Natural killer cell (primary cell): ENCODE results near the gene TCF4. TPM values are rescaled to one million over a fixed set of nuclear protein-coding genes. Genes with fewer than 3 reads are reported as not detected.

Source experiments
- ATAC-seq, 3 donors: fragments of 150-1000 bp in 2 of 3; fragments of 200-7000 bp in 1 of 3; cut with Tn5 transposase; 1 replicate in 1 of 3; 2 replicates in 2 of 3; pipeline ENCODE4 v1.10.0; 2021; ENCODE audit warnings: mild to moderate bottlenecking in 2 of 3, moderate library complexity in 2 of 3
- DNase-seq, 2 donors: peaks; one replicate each; pipeline versions ENCODE4 v3.0.0 to v3.0.0-alpha.2; 2013 to 2021; ENCODE audit warnings: mixed read lengths in 1 of 2
- H3K27ac ChIP-seq: one replicate; pipeline ENCODE4 v1.5.1; 2013; ENCODE audit warnings: mild to moderate bottlenecking, low read length
- H3K27me3 ChIP-seq: one replicate; pipeline ENCODE4 v1.6.1; 2013; ENCODE audit warnings: low read length; ENCODE audit not compliant: control insufficient read depth, insufficient read depth
- H3K36me3 ChIP-seq: one replicate; pipeline ENCODE4 v1.6.1; 2013; ENCODE audit warnings: low read length; ENCODE audit not compliant: control insufficient read depth, insufficient read depth
- H3K4me1 ChIP-seq: one replicate; pipeline ENCODE4 v1.6.1; 2013; ENCODE audit warnings: low read length; ENCODE audit not compliant: control insufficient read depth, insufficient read depth
- H3K4me3 ChIP-seq: one replicate; pipeline ENCODE4 v1.5.1; 2013; ENCODE audit warnings: low read length
- H3K9me3 ChIP-seq: one replicate; pipeline ENCODE4 v1.6.1; 2013; ENCODE audit warnings: low read length; ENCODE audit not compliant: control insufficient read depth, insufficient read depth
- H3K27ac Mint-ChIP-seq, 2 donors: one replicate each; pipeline ENCODE4 v1.8.0; 2022; ENCODE audit warnings: mild to moderate bottlenecking in 2 of 2, mixed read lengths in 2 of 2, moderate library complexity in 1 of 2
- H3K27me3 Mint-ChIP-seq, 2 donors: one replicate each; pipeline ENCODE4 v1.8.0; 2022; ENCODE audit warnings: low read depth in 2 of 2, mixed read lengths in 2 of 2
- H3K36me3 Mint-ChIP-seq: one replicate; pipeline ENCODE4 v1.8.0; 2022; ENCODE audit warnings: mixed read lengths
- H3K4me1 Mint-ChIP-seq, 2 donors: one replicate each; pipeline ENCODE4 v1.8.0; 2022; ENCODE audit warnings: mixed read lengths in 2 of 2
- H3K4me3 Mint-ChIP-seq: one replicate; pipeline ENCODE4 v1.8.0; 2022; ENCODE audit warnings: mild to moderate bottlenecking, moderate library complexity, mixed read lengths
- H3K9me3 Mint-ChIP-seq, 2 donors: one replicate each; pipeline ENCODE4 v1.8.0; 2022; ENCODE audit warnings: mixed read lengths in 2 of 2
- WGBS: methylation state at CpG from one replicate; pipeline ENCODE4 v1.1.7; 2013; ENCODE audit warnings: missing lambda C conversion rate; ENCODE audit not compliant: insufficient coverage; 5-methylcytosine and 5-hydroxymethylcytosine counted together
- intact Hi-C: fragments of 100-400 bp; cut with micrococcal nuclease; formaldehyde crosslinking; loops from one replicate; pipeline ENCODE4 v1.14.2; 2022
- total RNA-seq, 4 donors: library from RNA; stranded (reverse); fragments of 120-200 nt in 1 of 4; gene quantifications; one replicate each; pipeline versions ENCODE4 v1.2.3 to v1.2.4, GENCODE V29; 2013 to 2022
- TF ChIP-seq, protein P1 (sequence below): fragments of 200-600 bp; IDR thresholded peaks from one replicate; pipeline ENCODE4 v1.8.0; 2022; ENCODE audit warnings: antibody characterized with exemption

Gene TCF4
- total RNA-seq, 3 donors from 2014 or later (not counting 1 experiment from before 2014, with no cell fraction given), result 8.3 to 16.5 (median 9.0) TPM

DNA sequence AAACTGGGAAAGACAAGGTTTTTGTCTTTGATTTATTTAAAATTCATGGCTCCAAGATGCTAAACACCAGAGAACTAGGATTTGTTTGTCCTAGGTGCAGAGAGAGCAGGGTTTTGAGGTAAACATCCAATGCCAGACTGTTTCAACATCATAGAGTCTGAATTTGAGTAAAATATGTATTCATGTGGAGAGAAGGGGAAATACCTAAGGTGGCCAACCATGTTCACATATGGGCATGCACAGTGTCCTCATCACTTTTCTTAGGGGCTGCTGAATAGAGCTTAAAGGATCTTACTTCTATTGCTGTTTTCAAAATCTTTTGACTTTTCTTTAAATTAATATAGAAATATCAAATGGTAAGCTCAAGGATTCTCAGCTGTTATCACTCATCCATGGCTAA, 341.7 kb downstream of the TCF4 start:
- Mint-ChIP-seq H3K4me1 (no peaks in the 10 kb centered on the region), H3K27me3 (no peaks in the 10 kb centered on the region), H3K36me3 (no peaks in the 10 kb centered on the region), H3K9me3 (no peaks in the 10 kb centered on the region), H3K4me3 (no peak overlapping the region), H3K27ac (no peak overlapping the region)
- Histone ChIP-seq H3K27ac (no peak overlapping the region), H3K36me3 (no peaks in the 10 kb centered on the region), H3K9me3 (no peaks in the 10 kb centered on the region), H3K27me3 (no peaks in the 10 kb centered on the region), H3K4me1 (no peaks in the 10 kb centered on the region), H3K4me3 (no peak overlapping the region)
- intact Hi-C loops, result no loop called here
- TF ChIP-seq, protein P1, sequence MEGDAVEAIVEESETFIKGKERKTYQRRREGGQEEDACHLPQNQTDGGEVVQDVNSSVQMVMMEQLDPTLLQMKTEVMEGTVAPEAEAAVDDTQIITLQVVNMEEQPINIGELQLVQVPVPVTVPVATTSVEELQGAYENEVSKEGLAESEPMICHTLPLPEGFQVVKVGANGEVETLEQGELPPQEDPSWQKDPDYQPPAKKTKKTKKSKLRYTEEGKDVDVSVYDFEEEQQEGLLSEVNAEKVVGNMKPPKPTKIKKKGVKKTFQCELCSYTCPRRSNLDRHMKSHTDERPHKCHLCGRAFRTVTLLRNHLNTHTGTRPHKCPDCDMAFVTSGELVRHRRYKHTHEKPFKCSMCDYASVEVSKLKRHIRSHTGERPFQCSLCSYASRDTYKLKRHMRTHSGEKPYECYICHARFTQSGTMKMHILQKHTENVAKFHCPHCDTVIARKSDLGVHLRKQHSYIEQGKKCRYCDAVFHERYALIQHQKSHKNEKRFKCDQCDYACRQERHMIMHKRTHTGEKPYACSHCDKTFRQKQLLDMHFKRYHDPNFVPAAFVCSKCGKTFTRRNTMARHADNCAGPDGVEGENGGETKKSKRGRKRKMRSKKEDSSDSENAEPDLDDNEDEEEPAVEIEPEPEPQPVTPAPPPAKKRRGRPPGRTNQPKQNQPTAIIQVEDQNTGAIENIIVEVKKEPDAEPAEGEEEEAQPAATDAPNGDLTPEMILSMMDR, result no peak
- no peak for ATAC-seq
- no peak for DNase-seq

DNA sequence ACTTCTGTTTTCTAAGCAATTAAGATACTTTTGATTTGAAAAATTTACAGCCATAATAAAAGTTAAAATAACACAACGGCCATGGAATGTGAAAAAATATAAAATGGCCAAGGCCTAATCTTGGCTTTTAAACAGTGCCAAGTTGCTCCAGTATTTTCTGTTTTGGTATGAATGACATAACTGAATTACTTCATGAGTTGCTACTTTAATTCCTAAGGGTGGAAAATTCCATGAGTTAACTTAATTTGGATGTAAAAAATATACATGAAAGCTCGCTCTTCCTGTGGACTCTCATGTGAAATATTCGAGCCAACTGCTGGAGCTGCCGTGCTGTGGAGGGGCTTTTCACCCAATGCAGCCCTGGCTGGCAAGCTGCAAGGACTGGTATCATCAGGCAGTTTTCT, 342.8 kb downstream of the TCF4 start:
- H3K36me3 Mint-ChIP-seq, result no peaks in the 10 kb centered on the region
- H3K4me3 ChIP-seq, result no peak overlapping the region
- no peaks in the 10 kb centered on the region for H3K9me3 ChIP-seq
- no peak for ATAC-seq
- TF ChIP-seq, protein P1, result no peak
- intact Hi-C loops, result no loop called here
- no peaks in the 10 kb centered on the region for H3K4me1 Mint-ChIP-seq
- H3K9me3 Mint-ChIP-seq, result no peaks in the 10 kb centered on the region
- H3K27me3 Mint-ChIP-seq, result no peaks in the 10 kb centered on the region
- H3K27ac Mint-ChIP-seq, result no peak overlapping the region
- H3K27ac ChIP-seq, result no peak overlapping the region
- H3K36me3 ChIP-seq, result no peaks in the 10 kb centered on the region
- 92% methylated on average over 4 of the region's 4 CpGs for WGBS
- H3K4me3 Mint-ChIP-seq, result no peak overlapping the region
- H3K4me1 ChIP-seq, result no peaks in the 10 kb centered on the region
- DNase-seq, result no peak
- no peaks in the 10 kb centered on the region for H3K27me3 ChIP-seq

- no peaks in the 10 kb centered on the region for H3K9me3 ChIP-seq
- WGBS, result 91% methylated on average over 3 of the region's 5 CpGs
- no peaks in the 10 kb centered on the region for H3K27me3 Mint-ChIP-seq
- no peak overlapping the region for H3K4me3 ChIP-seq
- intact Hi-C loops, result no loop called here
- TF ChIP-seq, protein P1, result no peak
- H3K4me1 Mint-ChIP-seq, result no peaks in the 10 kb centered on the region
- H3K4me1 ChIP-seq, result no peaks in the 10 kb centered on the region
- H3K36me3 ChIP-seq, result no peaks in the 10 kb centered on the region
- DNase-seq (no peak), ATAC-seq (no peak)
- no peaks in the 10 kb centered on the region for H3K9me3 Mint-ChIP-seq
- no peak overlapping the region for H3K27ac ChIP-seq
- H3K4me3 Mint-ChIP-seq, result no peak overlapping the region
- H3K36me3 Mint-ChIP-seq, result no peaks in the 10 kb centered on the region
- H3K27me3 ChIP-seq, result no peaks in the 10 kb centered on the region
- no peak overlapping the region for H3K27ac Mint-ChIP-seq
Observed at GRCh38 chr18:55244546-55244945, 343.4 kb downstream of the TCF4 start.

GRCh38 chr18:55243857-55244256, 344.1 kb downstream of the TCF4 start:
- Histone ChIP-seq H3K27ac (no peak overlapping the region), H3K36me3 (no peaks in the 10 kb centered on the region), H3K4me3 (no peak overlapping the region), H3K4me1 (no peaks in the 10 kb centered on the region), H3K27me3 (no peaks in the 10 kb centered on the region), H3K9me3 (no peaks in the 10 kb centered on the region)
- WGBS, result 88% methylated on average over 5 of the region's 6 CpGs
- TF ChIP-seq, protein P1, result no peak
- H3K27me3 Mint-ChIP-seq, result no peaks in the 10 kb centered on the region
- no peaks in the 10 kb centered on the region for H3K36me3 Mint-ChIP-seq
- H3K9me3 Mint-ChIP-seq, result no peaks in the 10 kb centered on the region
- no peak overlapping the region for H3K27ac Mint-ChIP-seq
- intact Hi-C loops, result no loop called here
- DNase-seq, result no peak
- ATAC-seq, result no peak
- H3K4me1 Mint-ChIP-seq, result no peaks in the 10 kb centered on the region
- H3K4me3 Mint-ChIP-seq, result no peak overlapping the region
